Raji (cell line): ENCODE measurements around the gene TTC13.

ENCODE experiments used
- POLR2A ChIP-seq: IDR thresholded peaks from 2 replicates; pipeline ENCODE4 v1.6.1; 2011; ENCODE audit warnings: low read depth, low read length, control low read depth; ENCODE audit not compliant: insufficient read depth

The TTC13 gene

GRCh38 chr1:230975636-230976035 is 3.0 kb downstream of the TTC13 start:
- TF ChIP-seq POLR2A, result no peak

GRCh38 chr1:230972855-230973271 is 5.8 kb downstream of the TTC13 start:
- no peak for TF ChIP-seq POLR2A

- no peak for TF ChIP-seq POLR2A
Measured at GRCh38 chr1:230971771-230972170, 6.9 kb downstream of the TTC13 start.

- no peak for TF ChIP-seq POLR2A
Measured at GRCh38 chr1:230970432-230970831, 8.2 kb downstream of the TTC13 start.

- TF ChIP-seq POLR2A, result no peak
Measured at GRCh38 chr1:230966358-230966873, 12.2 kb downstream of the TTC13 start.

GRCh38 chr1:230965535-230965934 is 13.1 kb downstream of the TTC13 start:
- no peak for TF ChIP-seq POLR2A

GRCh38 chr1:230964896-230965295 is 13.8 kb downstream of the TTC13 start:
- no peak for TF ChIP-seq POLR2A

- no peak for TF ChIP-seq POLR2A
Measured at GRCh38 chr1:230958370-230958769, 20.3 kb downstream of the TTC13 start.

GRCh38 chr1:230957580-230957989 is 21.1 kb downstream of the TTC13 start:
- TF ChIP-seq POLR2A, result no peak

GRCh38 chr1:230950404-230950803 is 28.3 kb downstream of the TTC13 start:
- TF ChIP-seq POLR2A, result no peak

GRCh38 chr1:230948903-230949302 is 29.8 kb downstream of the TTC13 start:
- no peak for TF ChIP-seq POLR2A

GRCh38 chr1:230948301-230948700 is 30.4 kb downstream of the TTC13 start:
- TF ChIP-seq POLR2A, result no peak

GRCh38 chr1:230943048-230943593 is 35.5 kb downstream of the TTC13 start:
- no peak for TF ChIP-seq POLR2A

- TF ChIP-seq POLR2A, result no peak
Measured at GRCh38 chr1:230940848-230941247, 37.8 kb downstream of the TTC13 start.

GRCh38 chr1:230939806-230940489 is 38.7 kb downstream of the TTC13 start:
- no peak for TF ChIP-seq POLR2A

GRCh38 chr1:230938924-230939368 is 39.7 kb downstream of the TTC13 start:
- TF ChIP-seq POLR2A, result no peak

GRCh38 chr1:230937371-230937770 is 41.3 kb downstream of the TTC13 start:
- no peak for TF ChIP-seq POLR2A

GRCh38 chr1:230936475-230936874 is 42.2 kb downstream of the TTC13 start:
- TF ChIP-seq POLR2A, result no peak
